ENCODE measurements around the gene FANCC. TPM values are rescaled to one million over a fixed set of nuclear protein-coding genes. Genes with fewer than 3 reads are reported as not detected.

FANCC gene
- total RNA-seq, 4 donors from 2014 or later = 2.2 to 9.3 (median 6.5) TPM

- Histone ChIP-seq H3K27ac (peak overlapping the region; percentile 57 to 85 (median 78)), H3K9me3 (no peaks in the 10 kb centered on the region), H3K27me3 (no peaks in the 10 kb centered on the region), H3K4me1 (peaks cover 10 to 89% (median 29%) of the 10 kb centered on the region in 3 donors), H3K36me3 (no peaks in the 10 kb centered on the region), H3K4me3 (no peak overlapping the region)
- intact Hi-C loops (cut with DNase I) = loop anchor here (5.0 kb wide), 1 partner anchor 343 kb away; no protein-coding TSS in a partner anchor
- DNase-seq = no peak
- TF ChIP-seq CTCF (IDR thresholded peaks at IDR 0.05) (no peak), POLR2A (IDR thresholded peaks at IDR 0.05) (no peak)
- 54 to 64% methylated on average over 3 of the region's 3 CpGs for WGBS, 2 donors
Observed at GRCh38 chr9:95125652-95126051, 191.9 kb downstream of the FANCC start.

- Histone ChIP-seq H3K4me1 (peaks cover 10 to 84% (median 29%) of the 10 kb centered on the region in 3 donors), H3K36me3 (no peaks in the 10 kb centered on the region), H3K4me3 (no peak overlapping the region), H3K27me3 (no peaks in the 10 kb centered on the region), H3K27ac (peak overlapping the region; percentile 57 to 85 (median 78)), H3K9me3 (no peaks in the 10 kb centered on the region)
- no peak for DNase-seq
- intact Hi-C loops (cut with DNase I) = loop anchor here (5.0 kb wide), 1 partner anchor 342 kb away; no protein-coding TSS in a partner anchor
- peak in 4 of 6 experiments; percentile 24 to 50 (median 26) for TF ChIP-seq CTCF (IDR thresholded peaks at IDR 0.05)
- TF ChIP-seq POLR2A (IDR thresholded peaks at IDR 0.05) = no peak
- 42 to 49% methylated on average over 7 to 9 of the region's 9 CpGs for WGBS, 2 donors
Observed at GRCh38 chr9:95124582-95125367, 192.7 kb downstream of the FANCC start.

GRCh38 chr9:95120781-95121370 is 196.6 kb downstream of the FANCC start:
- H3K27ac ChIP-seq = peak overlapping the region in 2 of 4 donors; percentile 45 to 49
- intact Hi-C loops (cut with DNase I) = no loop called here
- H3K36me3 ChIP-seq = no peaks in the 10 kb centered on the region
- no peak for TF ChIP-seq CTCF (IDR thresholded peaks at IDR 0.05)
- no peak for TF ChIP-seq POLR2A (IDR thresholded peaks at IDR 0.05)
- no peaks in the 10 kb centered on the region for H3K27me3 ChIP-seq
- DNase-seq = no peak
- peaks cover 8 to 87% (median 31%) of the 10 kb centered on the region in 3 donors for H3K4me1 ChIP-seq
- no peak overlapping the region for H3K4me3 ChIP-seq
- no peaks in the 10 kb centered on the region for H3K9me3 ChIP-seq

- TF ChIP-seq POLR2A (IDR thresholded peaks at IDR 0.05) = no peak
- TF ChIP-seq CTCF (IDR thresholded peaks at IDR 0.05) = no peak
- H3K4me3 ChIP-seq = no peak overlapping the region
- H3K9me3 ChIP-seq = no peaks in the 10 kb centered on the region
- peaks cover 11 to 82% (median 22%) of the 10 kb centered on the region in 3 donors for H3K4me1 ChIP-seq
- WGBS, 2 donors = 51 to 61% methylated on average over 4 of the region's 4 CpGs
- no peak for DNase-seq
- no peaks in the 10 kb centered on the region for H3K27me3 ChIP-seq
- H3K36me3 ChIP-seq = peaks cover 0 to 6% (median 0%) of the 10 kb centered on the region in 3 donors
- intact Hi-C loops (cut with DNase I) = no loop called here
- peak overlapping the region in 3 of 4 donors; percentile 9 to 77 (median 76) for H3K27ac ChIP-seq
Observed at GRCh38 chr9:95118596-95118995, 198.9 kb downstream of the FANCC start.

GRCh38 chr9:95116808-95117204 is 200.7 kb downstream of the FANCC start:
- H3K4me3 ChIP-seq = no peak overlapping the region
- no peaks in the 10 kb centered on the region for H3K9me3 ChIP-seq
- intact Hi-C loops (cut with DNase I) = no loop called here
- peaks cover 11 to 68% (median 22%) of the 10 kb centered on the region in 3 donors for H3K4me1 ChIP-seq
- WGBS, 2 donors = 0 to 42% methylated on average over 1 of the region's 1 CpG
- H3K36me3 ChIP-seq = peaks cover 5 to 22% (median 11%) of the 10 kb centered on the region in 3 donors
- no peaks in the 10 kb centered on the region for H3K27me3 ChIP-seq
- TF ChIP-seq POLR2A (IDR thresholded peaks at IDR 0.05) = no peak
- no peak for TF ChIP-seq CTCF (IDR thresholded peaks at IDR 0.05)
- peak overlapping the region; percentile 55 to 77 (median 72) for H3K27ac ChIP-seq
- no peak for DNase-seq
